Left forelimb (tissue), 1 donor: Measurements from ENCODE around the gene CEP295NL.
"Not testable (repeated sequence)": the region's sequence is repeated elsewhere in the genome, so short reads cannot be mapped to it uniquely, and the experiment has no call there.

Experiments
- DNase-seq: peaks from one replicate; pipeline ENCODE4 v3.0.0-alpha.2; 2018; ENCODE audit warnings: low spot score

Gene CEP295NL

DNA sequence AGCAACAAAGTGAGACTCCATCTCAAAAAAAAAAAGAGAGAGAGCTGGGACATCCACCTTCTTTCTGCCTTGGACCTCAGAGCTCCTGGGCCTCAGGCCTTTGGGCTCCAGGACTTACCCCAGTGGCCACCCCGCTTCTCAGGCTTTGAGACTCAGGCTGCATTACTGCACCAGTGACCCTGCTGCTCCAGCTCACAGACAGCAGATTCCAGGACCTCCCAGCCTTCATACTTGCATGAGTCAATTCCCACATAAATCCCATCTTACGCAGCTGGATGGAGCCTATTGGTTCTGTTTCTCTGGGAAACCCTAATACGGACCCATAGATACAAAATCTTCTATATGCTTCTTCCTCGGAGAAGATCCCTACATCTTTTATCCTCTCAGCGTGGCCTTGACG lies 2.1 kb upstream of the CEP295NL start:
- no peak for DNase-seq

DNA sequence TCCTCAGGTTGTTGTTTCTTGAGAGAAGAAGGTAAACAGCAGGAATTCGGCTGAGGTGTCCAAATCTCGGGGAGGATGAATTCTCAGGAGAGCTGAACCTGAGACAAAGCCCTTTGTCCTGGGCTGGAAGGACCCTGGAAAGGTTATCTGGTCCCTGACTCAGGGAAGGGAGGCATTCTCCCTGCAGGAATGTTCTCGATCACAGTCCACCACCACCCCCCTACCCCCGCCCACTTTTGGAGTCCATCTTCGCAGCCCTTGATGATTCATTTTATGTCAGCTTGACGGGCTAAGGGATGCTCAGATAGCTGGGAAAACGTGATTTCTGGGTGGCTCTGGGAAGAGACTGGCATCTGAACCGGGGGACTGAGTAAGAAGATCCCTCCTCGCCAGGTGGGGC lies 1.4 kb upstream of the CEP295NL start:
- no peak for DNase-seq

DNA sequence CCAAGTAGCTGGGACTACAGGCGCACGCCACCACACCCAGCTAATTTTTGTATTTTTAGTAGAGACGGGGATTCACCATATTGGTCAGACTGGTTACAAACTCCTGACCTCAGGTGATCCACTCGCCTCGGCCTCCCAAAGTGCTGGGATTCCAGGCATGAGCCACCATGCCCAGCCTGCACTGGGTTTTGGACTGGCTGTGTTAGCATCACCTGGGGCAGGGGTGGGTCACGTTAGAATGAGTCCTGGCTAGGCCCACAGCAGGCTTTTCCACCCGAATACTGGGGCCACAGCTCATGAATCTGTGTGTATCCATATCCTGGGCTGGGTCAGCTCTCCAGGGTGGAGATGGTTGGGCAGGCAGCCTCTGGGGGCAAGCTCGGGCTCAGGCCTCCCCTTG lies 770 bp downstream of the CEP295NL start:
- not testable (repeated sequence) for DNase-seq

DNA sequence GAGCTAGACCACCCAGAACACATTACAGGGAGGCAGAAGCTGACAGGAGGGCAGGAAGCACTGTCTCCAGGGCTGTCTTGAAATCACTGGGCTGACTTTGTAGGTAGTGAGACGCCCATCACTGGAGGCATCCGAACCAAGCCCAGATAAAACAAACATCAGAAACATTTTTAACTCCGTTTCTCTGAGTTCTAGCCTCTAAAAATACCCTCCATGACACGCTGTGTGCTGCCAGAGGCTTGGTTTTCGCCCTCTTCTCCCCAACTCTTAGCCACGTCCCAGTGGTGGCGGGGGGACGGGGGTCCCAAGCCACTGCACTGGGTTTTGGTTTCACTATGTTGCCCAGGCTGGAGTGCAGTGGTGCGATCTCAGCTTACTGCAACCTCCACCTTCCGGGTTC lies 1.2 kb downstream of the CEP295NL start:
- DNase-seq: no peak

DNA sequence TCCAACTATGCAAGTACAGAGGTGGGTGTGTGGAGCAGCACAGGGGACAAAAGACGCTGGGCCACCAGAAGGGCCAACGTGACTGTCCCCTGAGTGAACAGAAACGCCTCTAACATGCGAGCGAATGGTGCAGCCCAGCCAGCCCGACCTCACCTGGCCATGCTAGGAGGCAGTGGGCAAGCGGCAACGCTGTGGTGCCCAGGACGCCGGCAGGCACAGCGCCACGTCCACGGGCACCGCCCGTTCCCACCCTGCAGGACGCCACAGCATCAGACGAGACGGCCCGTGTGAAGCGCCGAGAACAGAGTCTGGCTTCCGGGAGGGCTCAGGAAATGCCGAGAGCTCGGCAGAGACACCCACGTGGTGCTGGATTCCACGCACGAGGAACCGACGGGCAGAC lies 2.2 kb downstream of the CEP295NL start:
- no peak for DNase-seq

DNA sequence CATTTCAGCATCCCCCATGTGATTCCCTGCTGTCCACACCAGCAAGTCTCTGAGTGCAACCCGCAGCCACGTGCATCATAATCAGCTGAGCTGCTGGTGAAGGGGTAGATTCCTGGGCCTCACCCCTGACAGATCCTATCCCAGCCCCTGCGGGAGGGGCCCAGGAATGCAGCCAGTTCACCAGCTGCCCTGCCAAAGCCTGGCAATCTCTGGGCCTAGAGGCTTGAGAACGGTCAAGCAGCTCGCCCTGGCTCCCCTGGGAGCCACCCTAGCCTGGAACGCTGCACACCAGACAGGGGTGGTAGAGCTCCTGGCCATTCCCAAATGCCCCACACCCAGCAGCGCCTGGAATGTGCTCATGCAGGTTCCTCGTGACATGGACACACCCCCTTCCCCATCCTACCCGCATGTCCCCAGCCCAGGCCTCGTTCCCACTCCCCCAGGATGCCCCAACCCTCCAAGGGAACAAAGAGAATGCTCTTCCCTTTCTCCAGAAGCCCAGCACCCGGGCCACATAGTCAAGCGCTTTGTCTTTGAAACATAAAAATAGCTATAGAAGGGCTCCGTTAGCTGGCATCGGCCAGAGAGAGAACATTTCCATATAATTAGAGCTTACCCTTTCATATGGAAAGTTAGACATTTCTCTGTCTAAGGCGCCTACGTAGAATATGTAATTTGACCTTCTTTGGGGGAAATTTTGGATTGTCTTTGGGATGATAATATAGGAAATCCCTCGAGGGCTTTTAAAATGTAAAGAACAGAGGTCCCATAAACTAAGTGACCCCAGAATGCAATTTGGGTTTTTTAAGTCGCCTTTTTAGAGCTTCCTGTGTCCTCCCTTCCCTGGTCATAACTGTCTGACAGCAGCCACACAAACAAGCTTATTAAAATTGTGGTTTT lies 3.4 kb downstream of the CEP295NL start:
- no peak for DNase-seq

DNA sequence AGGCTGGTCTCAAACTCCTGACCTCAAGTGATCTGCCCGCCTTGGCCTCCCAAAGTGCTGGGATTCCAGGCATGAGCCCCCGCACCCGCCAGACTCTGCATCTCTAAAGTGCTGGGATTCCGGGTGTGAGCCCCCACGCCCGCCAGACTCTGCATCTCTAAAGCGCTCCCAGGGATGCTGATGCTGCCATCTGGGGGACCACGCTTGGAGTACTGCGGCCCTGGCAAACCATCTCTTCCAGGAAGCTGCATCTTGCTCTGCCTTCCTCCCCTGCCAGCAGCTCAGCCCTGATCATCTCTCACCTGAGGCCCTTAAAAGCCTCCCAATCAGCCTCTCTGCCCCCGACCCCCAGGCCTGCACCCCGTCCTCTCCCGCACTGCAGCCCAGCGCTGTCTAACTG lies 4.1 kb downstream of the CEP295NL start:
- no peak for DNase-seq

DNA sequence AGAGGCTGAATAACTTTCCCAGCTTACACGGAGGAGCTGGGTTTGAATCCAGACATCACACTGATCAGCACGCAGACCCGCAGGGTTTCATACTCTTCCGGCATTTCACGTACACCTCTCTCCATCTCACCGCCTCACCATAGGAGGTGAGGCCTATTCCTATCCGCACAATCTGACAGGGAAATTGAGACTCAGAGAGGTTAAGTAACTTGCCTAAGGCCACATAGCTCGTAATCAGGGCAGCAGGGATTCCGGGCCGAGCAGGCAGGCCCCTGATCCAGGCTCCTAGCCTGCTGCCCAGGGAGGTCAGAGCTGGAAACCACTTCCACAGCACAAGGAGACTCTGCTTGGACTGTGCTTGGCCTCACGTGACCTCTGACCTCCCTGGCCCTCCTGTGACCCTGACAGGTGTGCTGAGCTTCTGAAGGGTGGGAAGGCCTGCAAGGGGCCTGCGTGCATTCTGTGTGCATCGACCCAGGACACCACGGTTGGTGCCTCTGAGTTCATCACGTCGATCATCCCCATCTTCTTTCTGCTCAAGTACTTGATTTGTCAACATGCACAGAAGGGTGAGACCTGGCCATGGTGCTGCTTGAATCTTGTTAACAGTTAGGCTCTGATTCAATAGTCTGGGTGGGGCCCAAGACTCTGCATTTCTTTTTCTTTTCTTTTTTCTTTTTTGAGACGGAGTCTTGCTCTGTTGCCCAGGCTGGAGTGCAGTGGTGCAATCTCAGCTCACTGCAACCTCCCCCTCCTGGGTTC lies 4.7 kb downstream of the CEP295NL start:
- no peak for DNase-seq

DNA sequence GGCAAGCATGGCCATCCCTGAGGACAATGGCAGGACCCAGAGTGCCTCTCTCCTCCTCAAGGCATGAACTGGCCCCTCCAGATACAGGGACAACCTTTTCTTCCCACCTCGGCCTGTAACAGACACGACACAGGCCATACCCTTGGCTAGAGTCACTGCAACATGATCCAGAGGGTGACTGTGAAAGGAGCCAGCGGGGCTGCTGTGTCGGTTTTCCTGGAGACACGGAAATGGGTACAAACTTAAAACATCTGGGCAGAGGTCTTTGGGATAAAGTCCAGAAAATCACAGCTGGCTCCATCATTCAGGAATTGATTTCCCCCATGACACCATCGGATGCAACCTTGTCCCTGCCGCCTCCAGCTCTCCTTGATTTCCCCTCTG lies 5.3 kb downstream of the CEP295NL start:
- no peak for DNase-seq

GRCh38 chr17:78896834-78897663 lies 6.0 kb downstream of the CEP295NL start:
- no peak for DNase-seq

- no peak for DNase-seq
These were observed 6.7 kb downstream of the CEP295NL start for GRCh38 chr17:78896091-78896833.

GRCh38 chr17:78895322-78895721 lies 7.7 kb downstream of the CEP295NL start:
- DNase-seq: no peak

- no peak for DNase-seq
These were observed 9.3 kb downstream of the CEP295NL start for GRCh38 chr17:78893684-78894083.

- no peak for DNase-seq
These were observed 10.0 kb downstream of the CEP295NL start for GRCh38 chr17:78892936-78893379.

DNA sequence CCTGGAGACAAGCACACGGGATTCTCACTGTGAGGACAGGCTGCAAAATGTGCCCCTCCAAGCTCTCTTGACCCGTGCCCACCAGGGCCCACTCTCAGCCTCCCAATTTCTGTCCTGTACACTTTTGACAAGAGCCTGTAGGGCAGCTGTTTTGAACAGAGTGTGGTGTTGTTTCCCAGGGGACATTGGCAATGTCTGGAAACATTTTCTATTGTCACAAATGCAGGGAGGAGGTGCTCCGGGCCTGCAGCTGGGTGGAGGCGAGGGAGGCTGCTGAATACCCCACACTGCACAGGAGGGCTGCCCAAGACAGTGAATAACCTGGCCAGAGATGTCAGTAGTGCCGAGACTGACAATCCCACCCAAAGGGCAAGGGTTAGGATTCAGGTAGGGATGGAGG lies 10.5 kb downstream of the CEP295NL start:
- DNase-seq: no peak

- no peak for DNase-seq
These were observed 10.9 kb downstream of the CEP295NL start for GRCh38 chr17:78892062-78892456.

- DNase-seq: no peak
These were observed 11.5 kb downstream of the CEP295NL start for GRCh38 chr17:78891406-78892061.

GRCh38 chr17:78890498-78890897 lies 12.5 kb downstream of the CEP295NL start:
- no peak for DNase-seq

DNA sequence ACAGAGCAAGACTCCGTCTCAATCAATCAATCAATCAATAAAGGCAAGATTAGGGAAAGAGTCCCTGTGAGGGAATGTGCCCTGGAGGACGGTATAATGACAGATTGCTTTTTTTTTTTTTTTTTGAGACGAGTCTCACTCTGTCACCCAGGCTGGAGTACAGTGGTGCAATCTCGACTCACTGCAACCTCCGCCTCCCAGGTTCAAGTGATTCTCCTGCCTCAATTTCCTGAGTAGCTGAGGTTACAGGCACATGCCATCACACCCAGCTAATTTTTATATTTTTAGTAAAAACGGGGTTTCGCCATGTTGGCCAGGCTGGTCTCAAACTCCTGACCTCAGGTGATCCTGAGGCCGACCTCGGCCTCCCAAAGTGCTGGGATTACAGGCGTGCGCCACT lies 12.9 kb downstream of the CEP295NL start:
- DNase-seq: not testable (repeated sequence)

DNA sequence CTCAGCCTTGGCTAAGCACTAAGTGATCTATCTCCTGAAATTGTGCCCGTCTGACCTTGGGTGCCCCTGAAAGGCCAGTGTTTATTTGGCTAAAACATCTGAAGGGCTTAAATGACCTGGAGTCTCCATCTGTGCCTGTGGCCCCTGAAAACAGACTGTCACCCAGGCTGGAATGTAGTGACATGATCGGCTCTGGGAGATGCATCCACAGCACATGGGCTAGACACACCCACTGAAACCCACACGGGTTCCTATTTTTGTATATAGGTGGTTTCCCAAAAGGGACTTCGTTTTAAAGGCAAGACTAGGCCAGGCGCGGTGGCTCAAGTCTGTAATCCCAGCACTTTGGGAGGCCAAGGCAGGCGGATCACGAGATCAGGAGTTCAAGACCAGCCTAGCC lies 13.5 kb downstream of the CEP295NL start:
- no peak for DNase-seq

DNA sequence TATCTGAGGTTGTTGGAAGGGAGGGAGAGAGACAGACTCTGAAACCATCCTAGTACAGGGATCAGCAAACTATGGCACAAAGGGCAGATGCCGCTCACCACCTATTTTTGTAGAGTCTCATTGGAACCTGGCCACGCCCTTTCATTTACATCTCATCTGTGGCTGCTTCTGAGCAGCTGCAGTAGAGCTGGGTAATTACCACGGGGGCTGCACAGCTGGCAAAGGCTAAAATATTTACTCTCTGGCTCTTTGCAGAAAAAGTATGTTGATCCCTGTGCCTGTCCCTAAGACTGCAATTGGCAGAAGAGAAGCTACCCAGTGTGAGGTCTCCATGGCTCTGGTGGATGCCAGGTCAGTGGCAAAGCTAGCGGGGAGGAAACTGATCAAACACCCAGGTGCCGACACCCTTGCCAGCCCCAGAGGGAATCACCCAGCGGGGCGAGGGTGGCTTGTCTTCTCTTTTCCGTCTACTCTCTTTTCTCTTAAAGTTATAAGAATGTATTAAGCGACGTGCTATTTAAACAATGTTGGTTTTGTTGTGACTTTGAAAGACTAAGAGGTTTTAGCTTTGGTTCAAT lies 14.0 kb downstream of the CEP295NL start:
- no peak for DNase-seq
